ENCODE measurements around the gene MACF1. TPM values are rescaled to one million over a fixed set of nuclear protein-coding genes. Genes with fewer than 3 reads are reported as not detected.

The MACF1 gene
- polyA plus RNA-seq, 1 of the 3 experiments (the other 2 are of a cell fraction), result 37.6 TPM

DNA sequence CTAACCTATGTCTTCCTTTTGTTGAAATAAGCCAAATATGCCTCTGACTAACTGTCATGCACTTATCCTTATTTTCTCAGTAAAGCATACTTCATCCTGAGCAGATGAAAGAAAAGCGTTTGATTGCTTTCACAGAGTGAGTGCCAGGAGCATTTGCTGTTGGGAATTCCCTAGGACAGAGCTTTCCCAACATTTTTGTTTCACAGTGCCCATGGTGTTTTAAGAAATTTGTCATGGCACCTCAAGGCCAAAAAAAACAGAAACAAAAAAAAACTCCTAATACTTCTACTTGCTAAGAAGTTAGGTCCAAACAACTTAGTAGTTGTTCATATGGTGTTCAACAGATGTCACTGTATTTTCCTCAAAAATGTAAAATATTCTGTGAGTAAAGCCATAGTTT lies 166.1 kb downstream of the MACF1 start:
- Histone ChIP-seq H3K27ac (ENCODE audit: low read depth in 2 of 2, low read length in 1 of 2) (0 out of 4 replicates have a peak overlapping the region, but pooled peaks of 1 of the 2 experiments have one; percentile 5), H4K20me1 (ENCODE audit: insufficient read depth) (no peaks in the 10 kb centered on the region), H2AFZ (ENCODE audit: low read depth) (no peak overlapping the region), H3K9me3 (no peaks in the 10 kb centered on the region), H3F3A (replicated peaks; ENCODE audit: insufficient read depth) (peaks cover 11% of the 10 kb centered on the region), H3K27me3 (ENCODE audit: insufficient read depth) (no peaks in the 10 kb centered on the region), H3K36me3 (replicated peaks in 1 of 2; ENCODE audit: control insufficient read depth in 1 of 2, insufficient read depth in 2 of 2, low read length in 1 of 2) (peaks cover 35 to 73% of the 10 kb centered on the region in 2 experiments), H3K9ac (no peak overlapping the region), H3K4me3 (ENCODE audit: low read depth in 2 of 2, low read length in 1 of 2) (no peak overlapping the region), H3K4me2 (no peak overlapping the region), H3K4me1 (ENCODE audit: control insufficient read depth in 1 of 2, insufficient read depth in 2 of 2, low read depth in 1 of 2, low read length in 1 of 2) (no peaks in the 10 kb centered on the region), H3K9me2 (no peaks in the 10 kb centered on the region), H3K79me2 (ENCODE audit: insufficient read depth) (no peaks in the 10 kb centered on the region; the same call in 1 of the 2 replicates)
- ChIA-PET CTCF (no interaction called here), POLR2A (no interaction called here)
- WGBS (ENCODE audit: low lambda C conversion rate), result 91% methylated on average over 1 of the region's 1 CpG
- DNase-seq, result no peak
- TF ChIP-seq MEF2A (IDR thresholded peaks at IDR 0.05; ENCODE audit: borderline replicate concordance, low read depth) (no peak), NRF1 (IDR thresholded peaks at IDR 0.05; ENCODE audit: low read depth, low read length) (no peak), GATA2 (CRISPR knock-in tag; IDR thresholded peaks at IDR 0.05) (no peak), SIN3A (IDR thresholded peaks at IDR 0.05; ENCODE audit: borderline replicate concordance, low read depth, low read length) (no peak), SMC3 (IDR thresholded peaks at IDR 0.05; ENCODE audit: low read depth, low read length) (no peak), TEAD4 (IDR thresholded peaks at IDR 0.05; ENCODE audit: borderline replicate concordance, insufficient read depth) (no peak), RCOR1 (IDR thresholded peaks at IDR 0.05; ENCODE audit: low read length) (no peak), TCF12 (IDR thresholded peaks at IDR 0.05) (no peak), POLR2AphosphoS5 (IDR thresholded peaks at IDR 0.05; ENCODE audit: low read depth, low read length) (no peak), FOXJ3 (CRISPR knock-in tag; IDR thresholded peaks at IDR 0.05) (no peak)
- TF ChIP-seq, protein P1, sequence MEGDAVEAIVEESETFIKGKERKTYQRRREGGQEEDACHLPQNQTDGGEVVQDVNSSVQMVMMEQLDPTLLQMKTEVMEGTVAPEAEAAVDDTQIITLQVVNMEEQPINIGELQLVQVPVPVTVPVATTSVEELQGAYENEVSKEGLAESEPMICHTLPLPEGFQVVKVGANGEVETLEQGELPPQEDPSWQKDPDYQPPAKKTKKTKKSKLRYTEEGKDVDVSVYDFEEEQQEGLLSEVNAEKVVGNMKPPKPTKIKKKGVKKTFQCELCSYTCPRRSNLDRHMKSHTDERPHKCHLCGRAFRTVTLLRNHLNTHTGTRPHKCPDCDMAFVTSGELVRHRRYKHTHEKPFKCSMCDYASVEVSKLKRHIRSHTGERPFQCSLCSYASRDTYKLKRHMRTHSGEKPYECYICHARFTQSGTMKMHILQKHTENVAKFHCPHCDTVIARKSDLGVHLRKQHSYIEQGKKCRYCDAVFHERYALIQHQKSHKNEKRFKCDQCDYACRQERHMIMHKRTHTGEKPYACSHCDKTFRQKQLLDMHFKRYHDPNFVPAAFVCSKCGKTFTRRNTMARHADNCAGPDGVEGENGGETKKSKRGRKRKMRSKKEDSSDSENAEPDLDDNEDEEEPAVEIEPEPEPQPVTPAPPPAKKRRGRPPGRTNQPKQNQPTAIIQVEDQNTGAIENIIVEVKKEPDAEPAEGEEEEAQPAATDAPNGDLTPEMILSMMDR (IDR thresholded peaks at IDR 0.05), result no peak
- TF ChIP-seq, protein P2, sequence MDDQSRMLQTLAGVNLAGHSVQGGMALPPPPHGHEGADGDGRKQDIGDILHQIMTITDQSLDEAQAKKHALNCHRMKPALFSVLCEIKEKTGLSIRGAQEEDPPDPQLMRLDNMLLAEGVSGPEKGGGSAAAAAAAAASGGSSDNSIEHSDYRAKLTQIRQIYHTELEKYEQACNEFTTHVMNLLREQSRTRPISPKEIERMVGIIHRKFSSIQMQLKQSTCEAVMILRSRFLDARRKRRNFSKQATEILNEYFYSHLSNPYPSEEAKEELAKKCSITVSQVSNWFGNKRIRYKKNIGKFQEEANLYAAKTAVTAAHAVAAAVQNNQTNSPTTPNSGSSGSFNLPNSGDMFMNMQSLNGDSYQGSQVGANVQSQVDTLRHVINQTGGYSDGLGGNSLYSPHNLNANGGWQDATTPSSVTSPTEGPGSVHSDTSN (IDR thresholded peaks at IDR 0.05), result no peak

DNA sequence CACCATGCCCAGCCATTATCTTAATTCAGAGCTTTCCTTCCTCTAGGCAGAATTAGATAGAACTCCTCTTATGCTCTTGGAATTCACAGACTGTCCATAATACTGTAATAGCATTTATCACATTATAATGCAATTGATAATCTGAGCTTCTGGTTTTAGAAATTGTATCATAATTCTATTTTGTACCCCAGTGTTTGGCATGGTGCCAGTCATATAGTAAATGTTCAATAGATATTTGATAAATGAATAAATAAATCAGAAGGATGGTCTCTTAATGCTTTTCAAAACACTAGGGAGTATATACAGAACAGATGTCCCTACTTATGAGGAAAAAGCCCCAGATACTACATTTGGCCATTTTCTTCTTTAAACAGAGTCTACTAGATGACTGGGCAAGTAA lies 167.6 kb downstream of the MACF1 start:
- Histone ChIP-seq H4K20me1 (ENCODE audit: insufficient read depth) (no peaks in the 10 kb centered on the region), H3K9me3 (no peaks in the 10 kb centered on the region), H2AFZ (ENCODE audit: low read depth) (no peak overlapping the region), H3K79me2 (ENCODE audit: insufficient read depth) (no peaks in the 10 kb centered on the region; the same call in 1 of the 2 replicates), H3K9ac (no peak overlapping the region), H3K4me2 (no peak overlapping the region), H3K36me3 (replicated peaks in 1 of 2; ENCODE audit: control insufficient read depth in 1 of 2, insufficient read depth in 2 of 2, low read length in 1 of 2) (peaks cover 41 to 67% of the 10 kb centered on the region in 2 experiments), H3K27me3 (ENCODE audit: insufficient read depth) (no peaks in the 10 kb centered on the region), H3K27ac (ENCODE audit: low read depth in 2 of 2, low read length in 1 of 2) (no peak overlapping the region), H3F3A (replicated peaks; ENCODE audit: insufficient read depth) (peaks cover 12% of the 10 kb centered on the region), H3K4me3 (ENCODE audit: low read depth in 2 of 2, low read length in 1 of 2) (no peak overlapping the region), H3K4me1 (ENCODE audit: control insufficient read depth in 1 of 2, insufficient read depth in 2 of 2, low read depth in 1 of 2, low read length in 1 of 2) (no peaks in the 10 kb centered on the region), H3K9me2 (no peaks in the 10 kb centered on the region)
- no peak for DNase-seq
- ChIA-PET POLR2A (no interaction called here), CTCF (interaction anchor here (1.1 kb wide), 1 partner anchor 167 kb away, joined by 3 read pairs; no protein-coding TSS in a partner anchor)
- TF ChIP-seq GATA2 (CRISPR knock-in tag; IDR thresholded peaks at IDR 0.05), result no peak
- no peak for TF ChIP-seq FOXJ3 (CRISPR knock-in tag; IDR thresholded peaks at IDR 0.05)
- TF ChIP-seq, protein P3, sequence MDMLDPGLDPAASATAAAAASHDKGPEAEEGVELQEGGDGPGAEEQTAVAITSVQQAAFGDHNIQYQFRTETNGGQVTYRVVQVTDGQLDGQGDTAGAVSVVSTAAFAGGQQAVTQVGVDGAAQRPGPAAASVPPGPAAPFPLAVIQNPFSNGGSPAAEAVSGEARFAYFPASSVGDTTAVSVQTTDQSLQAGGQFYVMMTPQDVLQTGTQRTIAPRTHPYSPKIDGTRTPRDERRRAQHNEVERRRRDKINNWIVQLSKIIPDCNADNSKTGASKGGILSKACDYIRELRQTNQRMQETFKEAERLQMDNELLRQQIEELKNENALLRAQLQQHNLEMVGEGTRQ (IDR thresholded peaks at IDR 0.05; ENCODE audit: borderline replicate concordance, low read depth, low read length), result no peak
- no peak for TF ChIP-seq FOSL2 (IDR thresholded peaks at IDR 0.05; ENCODE audit: borderline replicate concordance, low read depth)
- no peak for TF ChIP-seq NFIC (IDR thresholded peaks at IDR 0.05; ENCODE audit: borderline replicate concordance)
- no peak for TF ChIP-seq EZH2phosphoT487 (IDR thresholded peaks at IDR 0.05; ENCODE audit: borderline replicate concordance, low read depth)
- no peak for TF ChIP-seq POLR2AphosphoS5 (IDR thresholded peaks at IDR 0.05; ENCODE audit: low read depth, low read length)
- TF ChIP-seq RAD21 (IDR thresholded peaks at IDR 0.05; ENCODE audit: low read length), result no peak
- TF ChIP-seq MEF2A (IDR thresholded peaks at IDR 0.05; ENCODE audit: borderline replicate concordance, low read depth), result no peak
- TF ChIP-seq GABPA (IDR thresholded peaks at IDR 0.05; ENCODE audit: low read depth), result no peak
- TF ChIP-seq CHD2 (IDR thresholded peaks at IDR 0.05; ENCODE audit: low read length, partially characterized antibody), result no peak
- TF ChIP-seq YY1 (IDR thresholded peaks at IDR 0.05; ENCODE audit: low read depth), result no peak
- TF ChIP-seq JUND (IDR thresholded peaks at IDR 0.05), result no peak
- TF ChIP-seq, protein P4, sequence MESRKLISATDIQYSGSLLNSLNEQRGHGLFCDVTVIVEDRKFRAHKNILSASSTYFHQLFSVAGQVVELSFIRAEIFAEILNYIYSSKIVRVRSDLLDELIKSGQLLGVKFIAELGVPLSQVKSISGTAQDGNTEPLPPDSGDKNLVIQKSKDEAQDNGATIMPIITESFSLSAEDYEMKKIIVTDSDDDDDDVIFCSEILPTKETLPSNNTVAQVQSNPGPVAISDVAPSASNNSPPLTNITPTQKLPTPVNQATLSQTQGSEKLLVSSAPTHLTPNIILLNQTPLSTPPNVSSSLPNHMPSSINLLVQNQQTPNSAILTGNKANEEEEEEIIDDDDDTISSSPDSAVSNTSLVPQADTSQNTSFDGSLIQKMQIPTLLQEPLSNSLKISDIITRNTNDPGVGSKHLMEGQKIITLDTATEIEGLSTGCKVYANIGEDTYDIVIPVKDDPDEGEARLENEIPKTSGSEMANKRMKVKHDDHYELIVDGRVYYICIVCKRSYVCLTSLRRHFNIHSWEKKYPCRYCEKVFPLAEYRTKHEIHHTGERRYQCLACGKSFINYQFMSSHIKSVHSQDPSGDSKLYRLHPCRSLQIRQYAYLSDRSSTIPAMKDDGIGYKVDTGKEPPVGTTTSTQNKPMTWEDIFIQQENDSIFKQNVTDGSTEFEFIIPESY (IDR thresholded peaks at IDR 0.05; ENCODE audit: borderline replicate concordance, low read depth), result no peak
- TF ChIP-seq, protein P5, sequence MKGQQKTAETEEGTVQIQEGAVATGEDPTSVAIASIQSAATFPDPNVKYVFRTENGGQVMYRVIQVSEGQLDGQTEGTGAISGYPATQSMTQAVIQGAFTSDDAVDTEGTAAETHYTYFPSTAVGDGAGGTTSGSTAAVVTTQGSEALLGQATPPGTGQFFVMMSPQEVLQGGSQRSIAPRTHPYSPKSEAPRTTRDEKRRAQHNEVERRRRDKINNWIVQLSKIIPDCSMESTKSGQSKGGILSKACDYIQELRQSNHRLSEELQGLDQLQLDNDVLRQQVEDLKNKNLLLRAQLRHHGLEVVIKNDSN (IDR thresholded peaks at IDR 0.05; ENCODE audit: borderline replicate concordance, low read depth), result no peak
- TF ChIP-seq RCOR1 (IDR thresholded peaks at IDR 0.05; ENCODE audit: low read length), result no peak

Measured in SK-N-SH (cell line).